Muscle of leg (tissue), 11 donors: Measurements from ENCODE around the gene HSPG2. TPM values are rescaled to one million over a fixed set of nuclear protein-coding genes. Genes with fewer than 3 reads are reported as not detected.
A peak's percentile ranks its signal among the peaks of the same experiment; 100 is the strongest.

ENCODE experiments used
- DNase-seq: peaks from one replicate; pipeline ENCODE4 v3.0.0; 2013
- H3K27ac ChIP-seq: one replicate; pipeline ENCODE4 v1.5.1; 2013; ENCODE audit warnings: mild to moderate bottlenecking, low read length, control low read depth
- H3K27me3 ChIP-seq: one replicate; pipeline ENCODE4 v1.6.1; 2013; ENCODE audit warnings: low read length; ENCODE audit not compliant: control insufficient read depth, insufficient read depth
- H3K36me3 ChIP-seq: one replicate; pipeline ENCODE4 v1.6.1; 2013; ENCODE audit warnings: low read length; ENCODE audit not compliant: control insufficient read depth, insufficient read depth
- H3K4me1 ChIP-seq: one replicate; pipeline ENCODE4 v1.6.1; 2013; ENCODE audit warnings: low read length; ENCODE audit not compliant: control insufficient read depth, insufficient read depth
- H3K4me3 ChIP-seq: one replicate; pipeline ENCODE4 v1.5.1; 2013; ENCODE audit warnings: low read length, control low read depth
- H3K9me3 ChIP-seq: replicated peaks from 2 replicates; pipeline ENCODE4 v1.6.1; 2013; ENCODE audit warnings: low read depth, low read length; ENCODE audit not compliant: control insufficient read depth
- WGBS: methylation state at CpG from one replicate; pipeline ENCODE4 v1.1.5; 2013; ENCODE audit warnings: missing lambda C conversion rate; ENCODE audit not compliant: insufficient coverage; 5-methylcytosine and 5-hydroxymethylcytosine counted together
- polyA plus RNA-seq, 8 donors: library from polyadenylated mRNA; unstranded; fragments of 120-200 nt; gene quantifications; one replicate each; pipeline versions ENCODE4 v1.2.1 to v1.2.3, GENCODE V29; 2013; ENCODE audit warnings: inconsistent platforms in 1 of 8, low replicate concordance in 1 of 8; ENCODE audit not compliant: insufficient read length in 8 of 8, insufficient read depth in 1 of 8
- total RNA-seq: library from RNA; stranded (reverse); fragments of 120-200 nt; gene quantifications from one replicate; pipeline ENCODE4 v1.2.4, GENCODE V29; 2013

Gene HSPG2
- total and polyA plus RNA-seq, 9 donors, result 149 to 460 (median 339) TPM

- WGBS, result 44% methylated on average over 2 of the region's 2 CpGs
- Histone ChIP-seq H3K27ac (peak overlapping the region; percentile 13), H3K9me3 (no peaks in the 10 kb centered on the region), H3K4me3 (no peak overlapping the region), H3K27me3 (no peaks in the 10 kb centered on the region), H3K4me1 (peaks cover 22% of the 10 kb centered on the region), H3K36me3 (no peaks in the 10 kb centered on the region)
- DNase-seq, result no peak
Measured at GRCh38 chr1:21961337-21961736, 24.2 kb upstream of the HSPG2 start.

GRCh38 chr1:21956720-21957552 is 19.8 kb upstream of the HSPG2 start:
- whole genome bisulfite sequencing, result 80% methylated on average over 10 of the region's 18 CpGs
- Histone ChIP-seq H3K9me3 (no peaks in the 10 kb centered on the region), H3K36me3 (no peaks in the 10 kb centered on the region), H3K27ac (no peak overlapping the region), H3K27me3 (no peaks in the 10 kb centered on the region), H3K4me3 (no peak overlapping the region), H3K4me1 (peaks cover 51% of the 10 kb centered on the region)
- DNase-seq, result no peak

- H3K4me1 ChIP-seq, result peaks cover 62% of the 10 kb centered on the region
- peak; percentile 70 for DNase-seq
- no peaks in the 10 kb centered on the region for H3K27me3 ChIP-seq
- no peaks in the 10 kb centered on the region for H3K9me3 ChIP-seq
- no peak overlapping the region for H3K4me3 ChIP-seq
- no peaks in the 10 kb centered on the region for H3K36me3 ChIP-seq
- WGBS, result 0% methylated on average over 1 of the region's 9 CpGs
- peak overlapping the region; percentile 81 for H3K27ac ChIP-seq
Measured at GRCh38 chr1:21955501-21956281, 18.6 kb upstream of the HSPG2 start.

DNA sequence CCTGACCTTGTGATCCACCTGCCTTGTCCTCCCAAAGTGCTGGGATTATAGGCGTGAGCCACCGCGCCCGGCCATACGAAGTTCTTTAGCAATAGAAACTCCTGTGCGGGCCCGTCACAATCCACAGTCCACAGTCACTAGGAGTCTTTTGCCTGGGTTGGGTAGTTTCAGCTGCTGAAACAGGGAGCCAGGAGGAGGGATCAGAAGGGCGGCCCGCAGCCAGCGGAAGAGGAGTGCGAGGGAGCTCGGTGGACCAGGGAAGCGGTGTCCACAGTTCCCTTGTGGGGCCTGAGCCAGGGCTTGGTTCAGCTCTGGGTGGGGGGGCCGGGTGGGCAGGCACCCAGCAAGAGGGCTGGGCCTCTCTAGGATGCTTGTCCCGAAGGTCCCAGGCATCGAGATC is 17.9 kb upstream of the HSPG2 start:
- WGBS, result 40% methylated on average over 13 of the region's 16 CpGs

DNA sequence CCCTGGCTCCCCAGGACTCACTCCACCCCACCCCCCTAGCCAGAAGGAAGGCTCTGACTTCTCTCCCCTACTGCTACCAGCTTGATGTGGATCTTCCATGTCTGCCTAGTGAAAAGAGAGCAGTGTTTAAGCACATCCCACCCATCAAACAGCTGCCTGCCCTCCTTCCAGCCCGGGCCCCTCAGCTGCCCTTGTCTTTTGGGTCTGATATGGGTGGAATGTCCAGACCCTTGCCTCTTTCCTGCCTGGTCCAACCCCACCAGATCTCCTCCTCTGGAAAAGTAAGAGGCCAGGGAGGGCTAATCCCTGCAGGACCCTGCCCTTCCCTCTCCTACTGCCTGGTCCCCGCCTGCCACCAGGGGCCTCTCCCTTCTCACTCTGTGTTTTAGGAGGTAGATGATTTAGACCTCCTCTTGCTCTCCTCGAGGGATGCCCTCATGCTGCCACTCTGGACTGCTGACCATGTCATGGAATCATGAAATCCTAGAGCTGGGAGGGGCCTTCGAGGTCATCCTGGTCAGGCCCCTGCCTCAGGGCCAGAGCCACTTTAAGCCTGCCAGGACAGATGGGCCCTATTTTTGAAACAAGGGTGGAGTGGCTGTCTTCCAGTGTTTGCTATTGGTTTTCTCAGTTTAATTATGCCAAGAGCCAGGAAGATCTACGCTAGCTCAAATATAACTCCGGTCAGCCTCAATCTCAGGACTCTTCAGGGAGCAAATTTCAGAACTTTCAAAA is 15.8 kb upstream of the HSPG2 start:
- peak; percentile 62 for DNase-seq
- no peaks in the 10 kb centered on the region for H3K27me3 ChIP-seq
- no peak overlapping the region for H3K4me3 ChIP-seq
- no peaks in the 10 kb centered on the region for H3K9me3 ChIP-seq
- peaks cover 61% of the 10 kb centered on the region for H3K4me1 ChIP-seq
- H3K27ac ChIP-seq, result peak overlapping the region; percentile 66
- 54% methylated on average over 2 of the region's 6 CpGs for WGBS
- H3K36me3 ChIP-seq, result no peaks in the 10 kb centered on the region

More for the DNA sequence above, 17.9 kb upstream of the HSPG2 start:
- H3K4me3 ChIP-seq, result no peak overlapping the region
- peaks cover 64% of the 10 kb centered on the region for H3K4me1 ChIP-seq
- H3K9me3 ChIP-seq, result no peaks in the 10 kb centered on the region
- H3K36me3 ChIP-seq, result no peaks in the 10 kb centered on the region
- DNase-seq, result peak; percentile 78
- no peaks in the 10 kb centered on the region for H3K27me3 ChIP-seq
- peak overlapping the region; percentile 81 for H3K27ac ChIP-seq

DNA sequence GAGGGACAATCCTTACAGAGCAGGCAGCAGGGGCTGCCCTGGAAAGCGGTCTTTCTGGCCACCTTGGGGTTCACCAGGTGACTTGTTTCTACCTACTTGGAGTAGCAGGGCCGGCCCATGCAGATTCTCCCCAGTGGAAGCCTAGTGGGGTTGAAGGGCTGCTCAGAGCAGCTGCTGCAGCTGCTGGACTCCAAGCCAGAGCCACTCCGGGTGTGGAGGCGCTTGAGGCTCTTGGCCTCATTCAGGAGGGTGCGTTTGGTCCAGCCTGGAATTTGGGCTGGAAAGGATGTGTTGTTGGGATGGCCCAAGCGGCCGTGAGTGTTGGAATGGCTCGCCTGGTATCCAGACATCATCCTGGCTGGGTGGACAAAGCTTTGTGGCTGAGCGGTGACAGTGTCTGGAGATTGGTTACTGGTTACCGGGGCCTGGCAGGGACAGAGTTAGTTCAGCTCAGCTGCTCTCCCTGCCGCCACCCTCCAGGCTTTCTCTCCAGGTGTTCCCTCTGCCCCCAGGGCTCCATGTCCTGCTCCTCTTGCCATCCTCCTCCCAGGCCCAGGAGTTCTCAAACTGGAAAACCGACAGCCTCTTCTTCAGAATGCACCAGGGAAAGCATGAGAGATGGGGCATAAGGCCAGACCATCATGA is 14.2 kb upstream of the HSPG2 start:
- DNase-seq, result peak; percentile 59
- peaks cover 56% of the 10 kb centered on the region for H3K4me1 ChIP-seq
- no peaks in the 10 kb centered on the region for H3K27me3 ChIP-seq
- no peaks in the 10 kb centered on the region for H3K9me3 ChIP-seq
- no peak overlapping the region for H3K4me3 ChIP-seq
- peak overlapping the region; percentile 62 for H3K27ac ChIP-seq
- H3K36me3 ChIP-seq, result no peaks in the 10 kb centered on the region
- WGBS, result 57% methylated on average over 10 of the region's 12 CpGs

- H3K4me1 ChIP-seq, result peaks cover 50% of the 10 kb centered on the region
- H3K4me3 ChIP-seq, result no peak overlapping the region
- no peaks in the 10 kb centered on the region for H3K9me3 ChIP-seq
- H3K27ac ChIP-seq, result no peak overlapping the region
- H3K27me3 ChIP-seq, result no peaks in the 10 kb centered on the region
- no peaks in the 10 kb centered on the region for H3K36me3 ChIP-seq
- no peak for DNase-seq
- WGBS, result 88% methylated on average over 3 of the region's 7 CpGs
Measured at GRCh38 chr1:21950734-21951133, 13.6 kb upstream of the HSPG2 start.

GRCh38 chr1:21946836-21947587 is 9.9 kb upstream of the HSPG2 start:
- peak overlapping the region; percentile 47 for H3K27ac ChIP-seq
- H3K36me3 ChIP-seq, result no peaks in the 10 kb centered on the region
- WGBS, result 50% methylated on average over 7 of the region's 11 CpGs
- H3K4me3 ChIP-seq, result no peak overlapping the region
- peaks cover 39% of the 10 kb centered on the region for H3K4me1 ChIP-seq
- no peaks in the 10 kb centered on the region for H3K27me3 ChIP-seq
- no peaks in the 10 kb centered on the region for H3K9me3 ChIP-seq
- no peak for DNase-seq

- no peak for DNase-seq
- Histone ChIP-seq H3K36me3 (no peaks in the 10 kb centered on the region), H3K4me3 (no peak overlapping the region), H3K27ac (peak overlapping the region; percentile 36), H3K27me3 (no peaks in the 10 kb centered on the region), H3K9me3 (no peaks in the 10 kb centered on the region), H3K4me1 (peaks cover 36% of the 10 kb centered on the region)
- WGBS, result 67% methylated on average over 1 of the region's 3 CpGs
Measured at GRCh38 chr1:21944733-21945073, 7.6 kb upstream of the HSPG2 start.
